Measurements from ENCODE around the gene TOM1L2. TPM values are rescaled to one million over a fixed set of nuclear protein-coding genes. Genes with fewer than 3 reads are reported as not detected.

Gene TOM1L2
- total RNA-seq, 1 experiment from 2014 or later: 34.2 TPM

- H3K27ac Mint-ChIP-seq (ENCODE audit: low read depth, unreplicated experiment): peak overlapping the region; percentile 13
- ChIA-PET POLR2A (interaction anchor here (0.6 to 1.7 kb wide), 4 partner anchors 11 to 392 kb away, joined by 3 to 6 read pairs (median 4); partner anchors contain the start of genes DRC3, PEMT and TOM1L2), CTCF (interaction anchor here (1.0 to 1.5 kb wide), 4 partner anchors 11 to 162 kb away, joined by 3 to 6 read pairs (median 3); partner anchors contain the start of genes DRC3 and TOM1L2)
- no peaks in the 10 kb centered on the region for H3K9me3 Mint-ChIP-seq (ENCODE audit: unreplicated experiment)
- no TSS peak for BruUV-seq (replicated peaks)
- no peaks in the 10 kb centered on the region for H3K36me3 Mint-ChIP-seq (ENCODE audit: insufficient read depth, unreplicated experiment)
- DNase-seq (ENCODE audit: unreplicated experiment): peak; percentile 34
- no peak for TF ChIP-seq CTCF (IDR thresholded peaks at IDR 0.05; ENCODE audit: unreplicated experiment)
- intact Hi-C loops (cut with micrococcal nuclease): no loop called here
- no peak overlapping the region for H3K4me3 Mint-ChIP-seq (ENCODE audit: unreplicated experiment)
- peaks cover 7% of the 10 kb centered on the region for H3K4me1 Mint-ChIP-seq (ENCODE audit: insufficient read depth, unreplicated experiment)
- H3K27me3 Mint-ChIP-seq (ENCODE audit: insufficient read depth, unreplicated experiment): no peaks in the 10 kb centered on the region
Observed at GRCh38 chr17:17983376-17983775, 11.2 kb upstream of the TOM1L2 start.

- BruUV-seq (replicated peaks): no TSS peak
- ChIA-PET POLR2A (interaction anchor here (1.3 to 1.7 kb wide), 2 partner anchors 10 to 24 kb away, joined by 5 to 6 read pairs; partner anchors contain the start of genes DRC3 and TOM1L2), CTCF (interaction anchor here (1.0 to 1.5 kb wide), 4 partner anchors 11 to 162 kb away, joined by 3 to 6 read pairs (median 3); partner anchors contain the start of genes DRC3 and TOM1L2)
- Mint-ChIP-seq H3K27me3 (ENCODE audit: insufficient read depth, unreplicated experiment) (no peaks in the 10 kb centered on the region), H3K27ac (ENCODE audit: low read depth, unreplicated experiment) (peak overlapping the region; percentile 13), H3K9me3 (ENCODE audit: unreplicated experiment) (no peaks in the 10 kb centered on the region), H3K4me1 (ENCODE audit: insufficient read depth, unreplicated experiment) (peaks cover 7% of the 10 kb centered on the region), H3K4me3 (ENCODE audit: unreplicated experiment) (no peak overlapping the region), H3K36me3 (ENCODE audit: insufficient read depth, unreplicated experiment) (no peaks in the 10 kb centered on the region)
- no peak for DNase-seq (ENCODE audit: unreplicated experiment)
- no peak for TF ChIP-seq CTCF (IDR thresholded peaks at IDR 0.05; ENCODE audit: unreplicated experiment)
- intact Hi-C loops (cut with micrococcal nuclease): no loop called here
Observed at GRCh38 chr17:17982801-17983200, 10.6 kb upstream of the TOM1L2 start.

- no peaks in the 10 kb centered on the region for H3K36me3 Mint-ChIP-seq (ENCODE audit: insufficient read depth, unreplicated experiment)
- H3K4me1 Mint-ChIP-seq (ENCODE audit: insufficient read depth, unreplicated experiment): peaks cover 7% of the 10 kb centered on the region
- H3K27ac Mint-ChIP-seq (ENCODE audit: low read depth, unreplicated experiment): no peak overlapping the region
- no peak for DNase-seq (ENCODE audit: unreplicated experiment)
- no peak for TF ChIP-seq CTCF (IDR thresholded peaks at IDR 0.05; ENCODE audit: unreplicated experiment)
- ChIA-PET CTCF (interaction anchor here (0.8 kb wide), 1 partner anchor 14 kb away, joined by 5 read pairs; no protein-coding TSS in a partner anchor), POLR2A (interaction anchor here (0.6 kb wide), 1 partner anchor 439 kb away, joined by 4 read pairs; no protein-coding TSS in a partner anchor)
- intact Hi-C loops (cut with micrococcal nuclease): no loop called here
- no peaks in the 10 kb centered on the region for H3K9me3 Mint-ChIP-seq (ENCODE audit: unreplicated experiment)
- H3K27me3 Mint-ChIP-seq (ENCODE audit: insufficient read depth, unreplicated experiment): no peaks in the 10 kb centered on the region
- no TSS peak for BruUV-seq (replicated peaks)
- no peak overlapping the region for H3K4me3 Mint-ChIP-seq (ENCODE audit: unreplicated experiment)
Observed at GRCh38 chr17:17981330-17981729, 9.1 kb upstream of the TOM1L2 start.

- BruUV-seq (replicated peaks): no TSS peak
- Mint-ChIP-seq H3K36me3 (ENCODE audit: insufficient read depth, unreplicated experiment) (no peaks in the 10 kb centered on the region), H3K27ac (ENCODE audit: low read depth, unreplicated experiment) (no peak overlapping the region), H3K9me3 (ENCODE audit: unreplicated experiment) (no peaks in the 10 kb centered on the region), H3K27me3 (ENCODE audit: insufficient read depth, unreplicated experiment) (no peaks in the 10 kb centered on the region), H3K4me1 (ENCODE audit: insufficient read depth, unreplicated experiment) (peaks cover 7% of the 10 kb centered on the region), H3K4me3 (ENCODE audit: unreplicated experiment) (no peak overlapping the region)
- DNase-seq (ENCODE audit: unreplicated experiment): no peak
- TF ChIP-seq CTCF (IDR thresholded peaks at IDR 0.05; ENCODE audit: unreplicated experiment): no peak
- intact Hi-C loops (cut with micrococcal nuclease): no loop called here
- POLR2A ChIA-PET: interaction anchor here (1.3 kb wide), 1 partner anchor 10 kb away, joined by 3 read pairs; no protein-coding TSS in a partner anchor
- CTCF ChIA-PET: interaction anchor here (0.6 to 1.2 kb wide), 3 partner anchors 23 to 69 kb away, joined by 3 to 4 read pairs (median 3); no protein-coding TSS in a partner anchor
Observed at GRCh38 chr17:17979778-17980177, 7.6 kb upstream of the TOM1L2 start.

All from MCF 10A (cell line).